ENCODE data around the gene HIVEP3.

Gene HIVEP3

DNA sequence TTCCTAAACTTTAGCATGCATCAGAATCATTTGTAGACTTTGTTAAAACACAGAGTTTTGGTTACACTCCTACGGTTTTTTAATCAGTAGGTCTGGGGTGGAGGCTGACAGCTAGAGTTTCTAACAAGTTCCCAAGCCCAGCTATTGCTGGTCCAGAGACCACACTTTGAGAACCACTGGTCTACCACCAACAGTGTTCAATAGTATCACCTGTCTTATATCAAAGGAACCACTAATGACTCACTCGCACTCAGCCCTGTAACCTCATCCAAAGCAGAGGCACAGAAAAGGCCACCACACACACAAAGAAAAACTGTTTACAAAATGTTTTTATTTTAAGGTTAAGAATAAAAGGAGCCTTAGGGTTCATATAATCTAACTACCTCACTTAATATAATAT, 68.7 kb downstream of the HIVEP3 start:
- in situ Hi-C loops (cut with MboI; ENCODE audit: low sequenced_read_pairs) = no loop called here

GRCh38 chr1:41849211-41849759, 69.4 kb downstream of the HIVEP3 start:
- in situ Hi-C loops (cut with MboI; ENCODE audit: low sequenced_read_pairs) = no loop called here

DNA sequence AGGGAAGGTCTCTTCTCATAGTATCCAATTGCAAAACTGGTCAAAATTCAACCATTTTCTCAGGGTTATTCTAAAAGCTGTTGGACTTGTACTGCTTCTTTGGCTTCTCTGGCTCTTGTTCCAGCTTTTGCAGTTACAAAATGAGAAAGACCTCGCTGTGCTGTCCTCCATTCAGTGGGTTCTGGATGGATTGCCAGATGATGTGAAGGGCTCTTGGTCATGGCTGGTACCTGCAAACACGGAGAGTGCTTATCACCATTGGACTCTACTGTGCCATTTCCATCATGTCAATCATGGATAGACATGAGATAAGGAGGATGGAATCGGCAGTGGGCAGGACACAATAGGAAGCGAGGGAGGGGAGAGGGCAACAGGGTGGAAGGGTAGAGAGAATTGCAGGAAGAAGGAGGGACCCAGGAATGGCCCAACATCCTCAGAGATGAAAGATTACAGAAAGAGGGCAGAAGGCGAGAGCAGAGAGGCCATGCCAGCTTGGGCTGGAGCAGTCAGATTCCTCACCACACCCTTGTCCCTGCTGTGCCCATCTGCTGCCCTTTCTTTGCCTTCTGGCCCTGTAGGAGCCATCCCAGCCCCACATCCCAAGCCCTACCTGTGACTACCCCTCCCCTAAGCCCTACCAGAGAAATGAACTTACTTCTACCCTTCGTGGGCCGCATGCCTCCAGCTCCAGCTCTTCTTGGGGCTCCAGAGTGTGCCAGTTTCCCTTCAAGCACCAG, 70.3 kb downstream of the HIVEP3 start:
- in situ Hi-C loops (cut with MboI; ENCODE audit: low sequenced_read_pairs) = no loop called here

DNA sequence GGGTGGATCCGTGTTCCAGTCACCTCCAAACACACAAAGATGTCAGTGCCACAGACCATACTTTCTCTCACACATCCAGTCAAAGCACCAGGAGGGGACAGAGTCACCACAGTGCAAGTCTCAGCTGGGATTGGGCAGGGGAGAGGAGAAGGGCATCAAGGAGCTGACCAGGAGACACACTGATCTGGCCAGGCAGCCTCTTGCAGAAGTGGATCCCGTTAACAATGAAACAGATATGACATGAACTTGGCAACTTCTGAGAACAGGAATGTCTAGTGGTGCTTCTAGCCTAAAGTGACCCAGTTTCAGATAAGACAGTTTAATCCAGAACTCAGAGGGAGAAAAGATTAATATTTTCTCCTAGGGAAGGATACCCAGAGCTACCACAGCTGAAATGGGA, 71.0 kb downstream of the HIVEP3 start:
- in situ Hi-C loops (cut with MboI; ENCODE audit: low sequenced_read_pairs) = no loop called here

DNA sequence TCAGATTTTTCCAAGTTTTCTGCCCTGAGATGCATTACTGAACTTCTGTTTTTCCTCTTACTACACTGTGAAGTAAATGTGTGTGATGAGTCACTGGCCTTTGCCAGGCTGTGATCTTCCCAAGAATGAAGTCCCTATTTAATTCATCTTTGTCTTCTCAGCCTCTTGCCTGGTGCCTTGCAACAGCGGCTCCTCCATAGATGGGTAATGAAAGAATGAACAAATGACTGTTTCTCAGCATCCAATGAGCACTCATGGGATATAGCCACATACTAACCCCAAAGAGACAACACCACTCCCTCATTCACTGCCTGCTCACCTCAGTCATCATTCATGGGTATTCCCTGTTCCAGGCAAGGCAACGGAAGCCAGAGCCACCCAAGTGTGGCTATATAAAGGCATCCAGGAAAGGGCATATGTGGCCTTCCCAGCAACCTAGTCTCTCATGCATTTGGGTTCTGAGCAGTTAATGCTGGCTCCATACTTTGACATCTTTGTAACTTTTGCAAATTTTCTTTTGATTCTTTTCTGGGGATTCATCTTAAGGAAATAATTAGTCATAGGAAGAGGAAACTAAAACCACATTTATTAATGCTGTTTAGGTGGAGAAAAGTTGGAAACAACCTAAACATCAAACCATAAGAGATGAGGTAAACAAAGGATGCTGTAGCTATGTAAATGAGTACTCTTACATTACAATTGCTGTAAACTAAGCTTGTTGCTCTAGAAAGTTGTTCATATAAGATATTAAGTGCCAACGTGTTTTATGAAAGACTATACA, 71.9 kb downstream of the HIVEP3 start:
- in situ Hi-C loops (cut with MboI; ENCODE audit: low sequenced_read_pairs) = no loop called here

DNA sequence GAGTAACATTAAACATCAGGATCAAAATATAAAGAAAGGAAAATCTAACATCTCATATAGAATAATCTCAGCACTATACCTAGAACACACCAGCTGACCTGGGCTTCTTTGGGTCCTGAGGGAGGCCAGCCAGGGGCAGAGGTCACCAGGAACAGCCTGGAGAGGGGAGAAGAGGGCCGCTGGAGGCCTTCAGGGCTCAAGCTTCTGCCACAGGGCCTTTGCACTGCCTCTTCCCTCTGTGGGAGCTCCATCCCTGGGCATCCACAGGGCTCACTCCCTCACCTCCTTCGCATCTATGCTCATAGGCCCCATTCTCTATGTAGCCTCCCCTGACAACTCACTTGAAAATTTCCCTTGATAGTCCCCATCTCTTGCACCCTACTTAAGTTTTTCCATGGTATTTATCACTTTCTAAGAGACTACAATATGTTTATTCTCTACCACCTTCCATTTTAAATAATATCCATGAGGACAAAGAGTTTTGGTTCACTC, 73.9 kb downstream of the HIVEP3 start:
- in situ Hi-C loops (cut with MboI; ENCODE audit: low sequenced_read_pairs) = no loop called here

GRCh38 chr1:41844255-41844654, 74.5 kb downstream of the HIVEP3 start:
- in situ Hi-C loops (cut with MboI; ENCODE audit: low sequenced_read_pairs) = no loop called here

DNA sequence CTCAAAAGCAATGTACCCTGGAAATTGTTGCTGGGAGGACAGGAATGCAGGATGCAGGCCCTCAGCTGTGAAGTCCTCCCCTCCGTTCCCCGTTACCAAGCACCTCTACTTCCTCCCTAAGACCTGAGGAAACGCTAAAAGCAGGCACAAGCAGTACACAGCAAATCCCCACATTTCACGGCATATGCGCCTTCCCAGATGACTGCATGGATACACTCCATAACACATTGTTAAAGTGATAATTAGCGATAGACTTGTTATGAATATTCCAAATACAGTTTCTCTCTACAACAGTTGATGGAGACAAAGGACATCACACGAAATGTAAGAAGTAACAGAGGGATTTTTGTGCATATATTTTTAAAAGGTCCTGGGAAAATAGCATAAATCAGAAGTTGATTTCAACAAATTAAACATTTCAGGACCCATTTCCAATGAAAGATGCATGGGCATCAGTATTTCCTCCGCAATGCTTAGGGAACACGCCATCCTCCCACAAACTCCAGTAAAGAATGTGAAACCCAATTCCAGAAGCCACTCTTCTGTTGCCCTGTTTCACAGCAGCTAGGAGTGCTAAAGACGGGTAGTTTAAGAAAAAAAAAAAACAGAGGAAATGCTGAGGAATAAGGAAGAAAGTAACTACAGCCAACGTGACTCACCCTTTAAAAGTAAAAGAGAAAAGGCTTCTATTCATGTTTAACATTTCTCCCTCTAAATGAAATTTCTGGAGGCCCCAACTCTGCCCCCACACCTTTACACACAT, 75.5 kb downstream of the HIVEP3 start:
- in situ Hi-C loops (cut with MboI; ENCODE audit: low sequenced_read_pairs) = no loop called here

GRCh38 chr1:41842326-41842725, 76.4 kb downstream of the HIVEP3 start:
- in situ Hi-C loops (cut with MboI; ENCODE audit: low sequenced_read_pairs) = no loop called here

- in situ Hi-C loops (cut with MboI; ENCODE audit: low sequenced_read_pairs) = no loop called here
Observed at GRCh38 chr1:41840592-41841246, 78.0 kb downstream of the HIVEP3 start.

GRCh38 chr1:41838266-41838665, 80.5 kb downstream of the HIVEP3 start:
- in situ Hi-C loops (cut with MboI; ENCODE audit: low sequenced_read_pairs) = no loop called here

DNA sequence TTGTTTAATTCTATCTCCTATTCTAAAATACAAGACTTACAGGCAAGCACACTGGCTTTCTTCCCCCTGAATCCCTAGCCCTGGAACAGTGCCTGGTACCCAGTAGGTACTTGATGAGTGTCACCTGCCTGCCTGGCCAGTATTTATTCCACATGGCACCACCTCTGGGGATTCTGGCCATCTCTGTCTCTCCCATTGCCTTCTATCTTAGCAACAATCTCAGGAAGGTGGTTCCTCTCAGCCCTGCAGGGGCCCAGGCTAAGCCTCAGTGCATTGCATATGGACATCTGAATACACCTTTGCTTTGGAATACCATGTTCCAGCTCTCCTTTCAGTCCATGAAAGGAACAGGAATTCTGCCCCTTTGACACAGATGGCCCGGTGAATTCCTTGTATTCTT, 81.0 kb downstream of the HIVEP3 start:
- in situ Hi-C loops (cut with MboI; ENCODE audit: low sequenced_read_pairs) = no loop called here

- in situ Hi-C loops (cut with MboI; ENCODE audit: low sequenced_read_pairs) = no loop called here
Observed at GRCh38 chr1:41835485-41835884, 83.2 kb downstream of the HIVEP3 start.

GRCh38 chr1:41833519-41834000, 85.2 kb downstream of the HIVEP3 start:
- in situ Hi-C loops (cut with MboI; ENCODE audit: low sequenced_read_pairs) = no loop called here

GRCh38 chr1:41830726-41831125, 88.0 kb downstream of the HIVEP3 start:
- in situ Hi-C loops (cut with MboI; ENCODE audit: low sequenced_read_pairs) = no loop called here

DNA sequence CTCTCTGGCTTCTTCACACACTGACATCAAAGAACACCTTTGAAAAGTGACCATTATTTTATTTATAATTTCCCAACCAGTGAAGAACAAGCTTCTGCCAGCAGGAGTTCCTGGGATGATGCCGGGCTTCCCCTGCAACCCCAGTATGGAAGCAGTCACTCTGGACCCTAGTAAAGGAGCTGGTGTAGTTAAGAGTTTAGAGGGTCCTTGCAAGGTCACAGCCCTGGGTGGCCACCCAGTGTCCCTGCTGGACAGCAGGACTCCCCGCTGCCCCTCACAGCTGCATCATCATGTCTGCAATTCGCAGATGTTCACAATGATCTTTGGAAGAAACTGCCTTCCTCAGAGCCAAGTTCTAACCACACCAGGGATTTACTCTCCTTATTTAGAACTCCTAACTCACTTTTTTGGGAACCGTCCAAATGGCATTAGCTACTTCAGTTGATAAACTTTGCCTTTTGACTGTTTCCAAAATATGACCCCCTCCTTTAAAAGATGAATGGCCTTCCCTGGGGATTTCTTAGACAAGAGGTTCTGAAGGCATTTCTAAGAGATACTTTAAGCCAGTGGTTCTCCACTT, 90.6 kb downstream of the HIVEP3 start:
- in situ Hi-C loops (cut with MboI; ENCODE audit: low sequenced_read_pairs) = no loop called here

DNA sequence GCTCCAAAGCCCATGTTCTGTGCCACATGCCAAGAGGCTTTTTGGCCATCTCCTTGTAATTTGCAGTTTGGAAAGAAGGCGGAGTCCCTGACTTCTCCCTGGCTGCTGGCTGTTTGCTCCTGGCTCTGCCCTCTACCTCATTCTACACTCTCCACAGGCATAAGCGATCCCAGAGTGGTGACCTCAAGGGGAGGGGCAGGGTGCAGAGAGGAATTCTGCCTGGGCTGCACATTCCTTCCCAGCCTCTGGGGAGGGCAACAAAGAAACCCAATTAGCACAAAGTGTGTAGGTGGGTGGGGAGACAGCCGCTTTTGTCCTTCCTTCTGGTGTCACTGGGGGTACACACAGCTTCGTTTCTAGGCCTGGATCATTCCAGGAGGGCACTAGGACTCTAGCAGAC, 95.3 kb downstream of the HIVEP3 start:
- in situ Hi-C loops (cut with MboI; ENCODE audit: low sequenced_read_pairs) = no loop called here

DNA sequence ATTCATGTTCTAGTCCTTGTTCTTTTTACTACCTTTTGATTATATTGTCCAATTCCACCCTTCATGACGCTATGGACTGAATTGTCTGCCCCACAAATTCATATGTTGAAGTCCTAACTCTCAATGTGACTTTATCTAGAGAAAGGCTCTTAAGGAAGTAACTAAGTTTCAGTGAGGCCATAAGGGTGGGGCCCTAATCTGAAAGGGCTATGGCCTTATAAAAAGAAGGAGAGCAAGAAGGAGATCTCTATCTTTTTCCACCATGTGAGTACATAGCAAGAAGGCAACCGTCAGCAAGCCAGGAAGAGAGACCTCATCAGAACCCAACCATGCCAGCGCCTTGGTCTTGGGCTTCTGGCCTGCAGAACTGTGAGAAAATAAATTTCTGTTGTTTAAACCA, 95.9 kb downstream of the HIVEP3 start:
- in situ Hi-C loops (cut with MboI; ENCODE audit: low sequenced_read_pairs) = no loop called here

- in situ Hi-C loops (cut with MboI; ENCODE audit: low sequenced_read_pairs) = no loop called here
Observed at GRCh38 chr1:41819843-41820242, 98.9 kb downstream of the HIVEP3 start.

DNA sequence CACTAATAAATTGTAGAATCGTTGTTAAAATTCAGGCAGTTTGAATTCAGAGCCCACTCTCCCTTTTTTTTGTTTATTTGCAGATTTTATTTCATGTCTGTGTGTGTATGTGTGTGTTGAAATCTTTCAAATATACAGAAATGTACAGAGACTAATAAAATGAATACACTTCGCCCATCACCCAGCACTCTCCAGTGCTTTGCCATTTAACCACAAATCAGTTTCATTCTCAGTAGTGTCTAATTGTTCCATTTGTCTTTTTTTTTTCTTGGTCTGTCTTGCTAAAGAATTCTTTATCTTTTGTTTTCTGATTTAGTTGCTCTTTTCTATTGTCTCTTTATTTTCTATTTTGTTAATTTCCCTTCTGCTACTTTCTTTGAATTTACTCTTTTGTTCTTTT, 99.7 kb downstream of the HIVEP3 start:
- in situ Hi-C loops (cut with MboI; ENCODE audit: low sequenced_read_pairs) = no loop called here

Measured in HL-60/S4 treated with phorbol 12-myristate 13-acetate at 8.2 ng/mL for 4 days and 3 days (cell line).